HG02943 (cell line): ENCODE results near the gene GAL.

Experiments used
- ATAC-seq: cut with Tn5 transposase; IDR thresholded peaks from one replicate; pipeline ENCODE4 v1.9.1; 2021; ENCODE audit warnings: mild to moderate bottlenecking, low read depth, moderate library complexity; ENCODE audit not compliant: unreplicated experiment

The GAL gene

DNA sequence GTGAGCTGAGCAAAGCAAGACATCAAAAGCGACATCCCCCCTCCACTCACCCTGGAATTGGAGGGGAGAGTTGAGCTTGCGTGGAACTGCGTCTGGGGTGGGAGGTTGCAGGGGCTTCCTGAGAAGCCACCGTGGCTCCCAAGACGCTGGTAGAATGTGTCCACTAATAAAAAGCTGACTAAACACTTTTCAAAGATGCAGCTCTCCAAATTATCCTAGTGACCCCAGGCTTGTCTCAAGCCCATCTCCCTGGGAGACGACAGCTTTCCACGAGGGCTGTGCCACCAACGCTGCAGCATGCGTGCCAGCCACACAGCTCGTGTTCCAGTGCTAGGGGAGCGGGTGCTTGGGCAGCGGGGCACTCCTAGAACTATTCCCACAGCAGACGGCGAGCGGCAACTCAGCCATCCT is 6.3 kb upstream of the GAL start:
- no peak for ATAC-seq

DNA sequence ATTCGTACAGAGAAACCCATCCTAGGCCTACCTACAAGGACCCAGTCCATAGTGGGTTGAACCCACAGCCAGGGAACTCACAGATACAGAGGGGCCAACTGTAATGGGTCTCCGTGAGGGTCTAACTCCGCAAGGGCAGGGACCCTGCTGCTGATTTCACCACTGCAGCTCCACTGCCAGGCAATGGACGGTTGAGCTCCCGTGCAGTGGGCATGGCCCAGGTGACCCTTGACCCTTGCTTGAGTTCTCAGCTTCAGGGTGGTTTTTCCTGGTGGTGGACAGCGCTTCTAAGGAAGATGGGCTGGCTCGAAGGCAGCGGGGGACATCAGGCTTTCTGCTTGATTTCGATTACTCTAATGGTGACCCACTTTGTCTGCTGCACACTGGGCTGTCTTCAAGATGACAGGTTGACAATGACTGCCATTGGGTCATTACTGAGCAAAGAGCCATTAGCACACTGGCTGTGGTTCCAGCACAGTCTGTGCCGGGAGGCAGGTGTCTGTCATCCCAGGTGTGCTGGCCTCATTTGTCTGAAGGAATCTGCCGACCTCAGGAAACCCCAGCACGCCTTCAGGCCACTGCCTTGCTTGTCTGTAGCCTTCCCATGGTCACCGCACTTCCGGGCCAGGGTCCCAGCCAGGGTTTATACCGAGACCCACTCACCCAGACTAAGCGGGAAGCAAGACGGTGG is 3.7 kb upstream of the GAL start:
- ATAC-seq, result no peak

DNA sequence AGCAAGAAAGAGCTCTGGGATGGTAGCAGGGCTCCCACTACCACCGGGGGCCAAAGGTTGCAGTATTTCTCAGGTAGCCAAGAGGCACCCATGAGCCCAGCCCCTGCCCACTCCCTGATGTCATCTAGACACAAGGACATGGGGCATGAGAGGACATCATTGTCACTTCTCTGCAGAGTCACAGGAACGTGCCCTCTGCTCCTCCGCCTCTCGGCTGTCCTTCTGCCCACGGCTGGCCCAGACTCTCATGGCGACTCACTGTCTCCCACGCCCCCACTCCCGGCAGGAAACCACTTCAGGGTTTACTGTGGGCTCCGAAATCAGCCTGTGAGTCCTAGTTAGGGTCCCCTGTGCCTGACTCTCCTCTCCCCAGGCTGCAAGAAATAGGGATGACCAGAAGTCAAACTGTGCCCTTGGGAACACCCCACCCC is 1.8 kb upstream of the GAL start:
- no peak for ATAC-seq

DNA sequence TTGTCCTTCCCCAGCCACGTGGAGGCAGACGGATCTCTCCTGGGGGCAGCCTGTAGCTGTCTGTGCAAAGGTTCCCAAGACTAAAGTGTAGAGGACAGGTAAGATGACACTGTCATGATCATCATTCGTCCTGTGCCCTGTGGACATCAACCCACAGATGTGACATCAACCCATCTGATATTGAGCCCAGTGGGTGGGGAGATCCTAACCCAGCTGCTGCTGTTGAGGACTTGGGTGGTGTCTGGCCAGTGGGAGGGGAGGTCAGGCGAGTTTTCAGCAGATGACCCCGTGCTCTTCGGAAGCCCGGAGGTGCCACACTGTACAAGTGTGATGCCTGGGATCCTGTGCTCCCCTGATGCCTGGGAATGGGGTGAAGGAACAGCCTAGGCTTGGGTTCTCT is 1.2 kb upstream of the GAL start:
- ATAC-seq, result no peak

DNA sequence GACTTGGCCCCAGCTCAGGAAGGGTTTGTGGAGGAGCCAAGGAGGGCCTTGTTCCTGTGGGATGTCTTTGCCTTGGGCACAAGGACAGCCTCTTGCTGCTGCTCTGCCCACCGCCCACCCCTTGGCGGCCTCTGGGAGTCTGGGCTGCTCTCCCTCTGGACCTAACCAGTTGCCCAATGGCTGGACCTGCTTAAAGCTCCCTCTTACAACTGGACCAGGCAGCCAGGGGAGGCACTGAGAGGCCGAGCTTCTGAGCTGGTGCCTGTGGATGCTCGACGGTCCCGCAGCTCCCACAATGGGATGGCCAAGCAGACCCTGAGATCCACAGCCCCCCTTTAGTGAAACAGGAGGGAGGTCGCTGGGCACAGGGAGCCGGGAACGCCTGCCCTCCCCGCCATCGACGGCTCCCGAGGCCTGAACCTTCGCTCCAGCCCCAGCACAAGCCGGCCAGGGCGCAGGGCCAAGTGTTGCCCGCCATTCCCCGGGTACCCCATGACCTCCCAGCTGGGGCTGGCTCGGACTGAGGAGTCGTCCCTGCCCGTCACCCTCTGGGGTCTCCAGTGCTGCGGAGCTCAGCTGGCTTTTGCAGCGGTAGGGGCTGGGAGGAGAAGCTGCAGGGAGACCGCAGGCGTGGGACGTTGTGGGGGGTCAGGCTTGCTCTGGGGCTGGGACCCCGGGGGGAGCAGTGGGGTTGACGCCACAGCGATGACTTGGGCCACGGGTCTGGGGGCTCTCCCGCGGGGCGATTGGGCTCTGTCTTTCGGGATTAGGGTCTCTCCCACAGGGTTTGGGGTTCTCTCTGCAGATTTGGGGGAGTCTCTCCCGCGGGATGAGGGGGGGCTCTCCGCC is 584 bp upstream of the GAL start:
- no peak for ATAC-seq

DNA sequence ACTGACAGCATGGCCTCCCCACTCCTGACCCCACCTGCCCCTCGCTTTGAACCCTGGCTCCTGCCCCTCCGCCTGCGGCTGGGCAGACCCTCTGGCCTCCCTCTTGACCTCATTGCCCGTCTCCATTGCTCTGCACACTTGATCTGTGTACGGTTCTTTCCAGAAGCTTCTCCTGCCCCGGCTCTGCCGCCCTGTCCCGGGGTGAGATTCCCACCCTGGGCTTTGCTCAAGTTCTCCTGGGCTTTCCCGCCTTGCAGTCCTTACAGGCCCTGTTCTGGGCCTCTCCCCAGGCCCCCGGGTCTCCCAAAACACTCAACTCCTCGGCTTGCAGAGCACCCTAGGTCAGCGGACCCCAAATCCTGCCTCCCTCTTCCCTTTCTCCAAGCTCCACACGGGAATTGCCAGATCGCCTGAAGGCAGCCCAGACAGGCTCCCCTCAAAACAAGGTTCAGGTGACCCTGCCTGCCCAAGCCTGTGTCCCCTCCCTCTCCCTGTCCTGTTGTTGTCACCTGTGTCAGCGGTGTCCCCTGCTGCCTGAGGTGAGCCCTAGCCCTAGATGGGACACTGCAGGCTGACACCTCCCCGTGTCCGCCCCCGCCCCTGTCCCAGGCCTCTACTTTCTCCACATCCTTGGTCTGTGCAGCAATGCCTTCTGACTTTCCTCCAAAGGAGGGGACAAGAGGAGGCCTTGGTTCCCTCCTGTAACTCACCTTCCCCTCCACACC is 1.5 kb downstream of the GAL start:
- ATAC-seq, result no peak

DNA sequence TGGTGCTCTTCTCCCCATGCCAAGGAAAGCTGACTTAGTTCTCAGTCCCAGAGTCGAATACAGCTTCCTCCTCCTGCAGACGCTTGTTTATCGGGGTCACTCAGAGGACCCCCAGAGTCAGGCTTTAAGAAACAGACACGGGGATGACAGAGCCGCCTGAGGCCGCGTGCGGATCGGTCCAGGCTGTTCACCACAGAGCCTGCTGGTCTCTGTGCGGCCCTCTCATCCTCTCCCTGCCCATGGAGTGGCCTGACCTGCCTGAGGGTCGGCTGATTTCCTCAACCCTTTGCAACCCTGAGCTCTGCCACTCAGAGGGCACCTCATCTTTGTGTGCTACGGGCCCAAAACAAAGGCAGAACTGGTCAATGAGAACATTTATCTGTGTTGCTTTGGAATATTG is 2.1 kb downstream of the GAL start:
- no peak for ATAC-seq

DNA sequence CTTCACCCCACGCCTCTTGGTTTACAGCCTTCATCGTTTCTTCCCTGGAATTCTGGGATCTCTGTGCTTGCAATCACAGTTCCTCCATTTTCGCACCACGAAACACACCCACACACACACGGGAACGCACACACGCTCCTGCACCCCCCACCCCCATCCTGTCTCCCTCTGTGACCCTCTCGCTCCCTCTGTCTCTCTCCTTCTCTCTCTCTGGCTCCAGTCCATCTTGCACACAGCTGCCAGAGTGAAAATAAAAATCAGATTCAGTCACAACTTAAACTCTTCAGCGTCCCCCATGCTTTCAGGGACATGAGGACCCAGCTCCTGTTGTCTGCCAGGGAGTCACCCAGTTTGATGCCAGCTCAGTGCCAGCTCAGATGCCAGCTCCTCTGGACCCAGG is 3.0 kb downstream of the GAL start:
- ATAC-seq, result no peak

DNA sequence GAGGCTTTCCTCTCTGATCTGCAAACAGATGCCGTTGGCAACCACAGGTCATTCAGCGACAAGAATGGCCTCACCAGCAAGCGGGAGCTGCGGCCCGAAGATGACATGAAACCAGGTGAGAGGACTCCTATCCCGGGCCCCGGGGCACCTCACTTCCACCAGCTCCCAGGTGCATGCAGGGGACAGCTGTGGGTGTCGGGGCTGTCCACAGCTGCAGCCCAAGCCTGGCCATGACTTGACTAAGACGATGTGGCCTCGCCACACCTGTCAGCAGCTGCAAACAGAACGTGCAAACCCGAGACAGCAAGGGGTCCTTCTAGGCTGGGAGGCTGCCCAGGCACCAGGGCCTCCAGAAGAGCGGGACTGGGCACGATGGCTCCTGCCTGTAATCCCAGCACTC is 3.6 kb downstream of the GAL start:
- no peak for ATAC-seq

DNA sequence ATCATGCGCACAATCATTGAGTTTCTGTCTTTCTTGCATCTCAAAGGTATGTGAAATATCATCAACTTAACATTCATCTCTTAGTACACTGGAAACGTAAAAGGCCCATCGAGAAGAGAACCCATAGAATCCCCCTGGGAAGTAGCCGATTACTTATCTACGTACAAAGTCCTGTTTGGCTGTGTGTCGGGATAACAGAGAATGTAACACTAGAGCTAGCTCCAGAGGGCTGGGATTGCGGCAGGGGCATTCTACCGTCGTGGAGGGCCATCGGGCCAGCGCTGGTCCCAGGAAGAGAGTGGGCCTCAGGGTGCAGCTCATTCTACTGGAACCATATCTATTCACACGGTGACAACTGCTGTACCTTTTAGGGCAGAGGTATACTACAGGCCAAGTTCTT is 4.5 kb downstream of the GAL start:
- no peak for ATAC-seq

DNA sequence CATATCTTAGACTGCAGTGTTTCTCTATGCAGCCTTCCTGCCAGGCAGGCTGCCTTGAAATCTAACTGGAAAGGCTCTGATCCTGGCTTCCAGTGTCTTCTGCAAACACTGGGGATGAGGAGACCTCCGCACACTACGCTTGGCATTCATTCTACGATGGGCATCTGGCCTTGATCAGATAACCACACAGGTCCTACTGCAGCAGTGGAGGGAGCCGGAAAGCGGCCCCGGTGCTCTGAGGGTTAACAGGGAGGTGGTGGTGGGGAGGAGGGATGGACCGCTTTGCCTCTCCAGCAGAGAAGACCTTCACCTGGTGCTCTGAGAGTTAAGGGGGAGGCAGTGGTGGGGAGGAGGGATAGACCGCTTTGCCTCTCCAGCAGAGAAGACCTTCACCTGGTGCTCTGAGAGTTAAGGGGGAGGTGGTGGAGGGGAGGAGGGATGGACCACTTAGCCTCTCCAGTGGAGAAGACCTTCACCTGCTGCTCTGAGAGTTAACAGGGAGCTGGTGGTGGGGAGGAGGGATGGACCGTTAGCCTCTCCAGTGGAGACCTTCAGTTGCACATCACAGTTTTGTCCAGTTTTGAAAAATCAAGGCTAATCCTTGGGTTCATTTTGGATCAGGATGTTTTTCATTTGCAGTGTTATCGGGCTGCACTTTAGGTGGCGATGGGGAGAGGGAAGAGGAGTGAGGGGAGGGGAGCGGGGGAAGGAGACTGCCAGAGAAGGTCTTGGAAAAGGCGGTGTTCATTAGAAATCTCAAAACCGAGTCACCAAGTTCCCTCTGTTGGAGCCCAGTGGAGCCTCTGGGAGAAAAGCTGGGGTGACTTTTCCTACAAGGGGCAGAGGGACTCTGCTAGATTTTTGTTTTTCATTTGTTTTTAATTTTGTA is 5.6 kb downstream of the GAL start:
- no peak for ATAC-seq

DNA sequence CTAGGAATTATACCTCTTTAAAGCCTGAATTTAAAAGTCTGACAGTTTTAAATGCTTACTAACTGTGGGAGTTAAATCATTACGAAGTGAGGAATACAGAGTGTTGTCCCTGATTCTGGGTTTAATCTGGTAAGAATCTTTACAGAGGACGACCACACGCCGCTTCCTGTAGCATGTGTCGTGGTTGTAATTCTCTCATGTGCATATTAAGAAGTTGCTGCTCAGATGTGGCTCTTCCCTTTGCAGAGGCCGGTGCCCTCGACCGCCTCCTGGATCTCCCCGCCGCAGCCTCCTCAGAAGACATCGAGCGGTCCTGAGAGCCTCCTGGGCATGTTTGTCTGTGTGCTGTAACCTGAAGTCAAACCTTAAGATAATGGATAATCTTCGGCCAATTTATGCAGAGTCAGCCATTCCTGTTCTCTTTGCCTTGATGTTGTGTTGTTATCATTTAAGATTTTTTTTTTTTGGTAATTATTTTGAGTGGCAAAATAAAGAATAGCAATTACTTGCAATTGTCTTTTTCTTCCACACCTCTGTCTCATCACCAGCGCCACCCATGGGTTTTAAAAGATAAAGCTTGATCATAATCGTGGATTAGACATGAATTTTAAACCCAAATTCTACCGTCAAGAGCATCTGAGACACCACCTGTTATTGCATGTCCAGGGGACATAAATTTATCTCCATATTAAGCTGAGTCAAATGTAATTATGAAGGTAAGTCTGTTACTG is 6.5 kb downstream of the GAL start:
- no peak for ATAC-seq

DNA sequence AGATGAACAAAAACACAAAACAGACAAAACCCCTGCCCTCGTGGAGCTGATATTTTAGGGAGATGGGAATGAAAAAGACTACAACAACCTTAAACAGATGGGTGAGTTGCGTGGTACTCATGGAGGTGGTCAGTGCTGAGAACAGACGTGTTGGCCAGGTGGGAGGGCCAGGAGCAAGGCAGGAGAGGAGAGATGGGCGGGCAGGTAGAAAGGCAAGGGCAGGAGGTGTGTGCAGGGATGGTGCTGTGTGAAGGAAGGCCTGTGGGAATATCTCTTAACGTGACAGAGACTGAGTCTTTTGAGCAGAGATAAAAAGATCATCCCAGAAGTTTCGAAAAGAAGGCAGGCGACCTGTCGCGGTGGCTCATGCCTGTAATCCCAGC is 7.0 kb downstream of the GAL start:
- no peak for ATAC-seq

DNA sequence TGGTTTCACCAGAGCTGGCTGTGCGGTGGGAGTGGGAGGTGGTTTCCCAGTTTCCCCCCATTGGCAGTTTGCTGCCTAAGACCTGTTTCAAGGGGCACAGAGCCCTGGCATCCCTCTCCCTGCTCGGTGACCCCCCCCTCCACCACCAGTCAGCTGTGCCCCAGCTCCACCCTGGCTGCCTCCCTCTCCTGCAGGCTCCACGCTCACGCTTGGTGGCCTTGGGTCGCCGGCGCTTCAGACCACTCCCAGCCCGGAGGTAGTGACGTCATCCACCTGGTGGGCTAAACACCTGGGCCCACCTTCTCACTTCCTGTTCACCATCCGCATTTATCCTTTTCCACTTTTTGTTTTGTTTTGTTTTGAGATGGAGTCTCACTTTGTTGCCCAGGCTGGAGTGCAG is 7.8 kb downstream of the GAL start:
- no peak for ATAC-seq

DNA sequence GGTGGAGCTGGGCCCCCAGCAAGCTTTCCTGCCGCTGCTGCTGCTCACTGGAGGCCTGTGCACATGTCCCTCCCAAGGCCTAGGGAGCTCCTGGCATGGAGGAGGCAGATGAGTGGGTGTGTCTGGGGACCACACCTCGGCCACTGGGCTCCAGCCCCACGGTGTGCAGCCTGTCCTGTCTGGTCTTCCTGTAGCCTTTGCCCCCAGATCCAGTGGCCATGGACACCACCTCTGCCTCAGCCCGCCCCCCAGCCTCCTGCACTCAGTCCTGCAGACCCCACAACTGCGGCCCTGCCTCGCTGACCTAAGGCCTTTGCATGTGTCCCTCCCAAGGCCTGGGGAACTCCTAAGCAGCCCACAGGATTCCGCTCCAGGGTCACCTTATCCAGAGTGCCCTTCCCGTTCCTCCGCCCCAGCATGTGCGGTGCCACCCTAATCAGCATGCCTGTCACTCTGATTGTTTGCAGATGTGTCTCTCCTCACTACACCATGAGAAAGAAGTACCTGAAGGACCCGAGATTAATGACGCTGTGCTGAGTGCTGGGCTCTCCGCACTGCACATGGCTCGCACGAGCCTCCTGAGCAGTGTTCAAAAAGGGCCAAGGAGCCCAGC is 8.6 kb downstream of the GAL start:
- ATAC-seq, result no peak

DNA sequence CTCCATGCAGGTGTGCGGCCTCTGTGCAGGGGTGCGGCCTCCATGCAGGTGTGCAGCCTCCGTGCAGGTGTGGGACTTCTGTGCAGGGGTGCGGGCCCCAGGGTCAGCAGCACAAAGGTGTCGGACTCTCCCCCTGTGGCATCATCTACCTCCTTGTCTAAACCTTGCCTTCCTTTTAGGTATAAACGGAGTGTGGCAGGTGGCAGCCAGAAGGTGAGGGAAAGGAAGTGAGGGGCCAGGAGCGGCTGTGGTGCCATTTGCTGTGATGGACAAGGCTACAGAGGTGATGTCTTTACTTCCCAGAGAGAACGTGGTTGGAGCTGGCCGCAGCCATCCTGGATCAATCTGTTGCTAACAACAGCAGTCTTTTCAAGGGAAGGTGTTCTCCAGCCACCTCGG is 9.1 kb downstream of the GAL start:
- ATAC-seq, result no peak

DNA sequence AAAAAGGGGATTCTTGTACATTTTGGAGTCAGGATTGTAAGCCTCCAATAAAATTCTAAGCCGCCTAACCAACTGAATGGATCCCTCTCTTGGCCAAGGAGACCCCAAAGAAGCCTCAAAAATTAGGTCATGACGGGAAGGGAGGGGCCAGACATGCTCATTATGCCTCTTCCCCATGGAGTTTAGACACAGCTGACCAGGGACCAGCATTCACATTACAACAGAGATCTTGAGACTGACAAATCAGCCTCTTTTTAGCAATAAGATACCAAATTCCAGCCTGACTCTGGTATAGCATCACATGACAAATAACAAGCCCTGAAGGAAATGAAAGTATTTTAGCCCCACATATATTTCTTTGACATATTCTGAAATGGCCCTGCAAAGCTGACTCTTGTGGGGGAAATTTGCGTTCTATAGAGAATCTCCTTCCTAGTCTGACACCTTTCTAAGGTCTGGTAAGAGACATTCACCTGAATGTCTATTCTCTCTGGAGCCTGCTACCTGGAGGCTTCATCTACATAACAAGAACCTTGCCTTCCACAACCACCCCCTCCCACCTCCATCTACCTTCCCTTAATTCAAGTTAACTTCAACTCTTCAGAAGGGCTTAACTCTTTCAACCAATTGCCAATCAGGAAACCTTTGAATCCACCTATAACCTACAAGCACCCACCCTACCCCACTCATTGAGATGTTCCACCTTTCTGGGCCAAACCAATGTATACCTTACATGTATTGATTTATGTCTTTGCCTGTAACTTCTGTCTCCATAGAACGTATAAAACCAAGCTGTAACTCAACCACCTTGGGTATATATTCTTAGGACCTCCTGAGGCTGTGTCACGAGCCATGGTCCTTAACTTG is 10.3 kb downstream of the GAL start:
- ATAC-seq, result no peak

DNA sequence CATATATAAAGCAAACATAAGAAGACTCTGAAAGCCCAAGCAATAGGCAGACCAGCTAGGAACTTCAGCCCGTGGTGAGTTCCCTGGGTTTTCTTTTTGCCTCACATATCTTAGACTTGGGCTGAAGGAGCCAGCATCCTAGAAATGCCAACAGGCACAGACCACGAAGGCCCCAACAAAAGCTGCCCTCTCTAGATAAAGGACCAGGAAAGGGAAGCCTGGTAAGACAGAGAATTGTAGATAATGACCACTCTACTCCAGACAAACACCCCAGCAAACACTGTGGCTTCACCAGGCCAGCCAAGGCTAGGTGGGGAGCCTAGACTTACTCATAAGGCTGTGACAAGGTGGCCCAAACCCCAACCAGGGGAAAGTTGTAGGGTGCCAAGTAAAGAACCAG is 11.2 kb downstream of the GAL start:
- no peak for ATAC-seq

DNA sequence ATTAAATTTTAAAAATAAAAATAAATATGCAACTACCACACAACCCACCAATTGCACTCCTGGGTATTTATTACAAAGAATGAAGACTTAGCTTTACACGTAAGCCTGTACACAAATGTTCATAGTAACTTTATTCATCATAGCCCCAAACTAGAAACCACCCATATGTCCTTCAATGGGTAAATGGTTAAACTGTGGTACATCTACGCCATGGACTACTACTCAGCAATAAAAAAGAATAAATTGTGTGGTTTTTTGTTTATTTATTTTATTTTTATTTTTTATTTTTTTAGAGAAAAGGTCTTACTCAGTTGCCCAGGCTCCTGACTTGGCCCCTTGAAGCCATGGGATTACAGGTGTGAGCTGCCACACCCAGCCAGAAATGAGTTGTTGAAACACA is 14.6 kb downstream of the GAL start:
- no peak for ATAC-seq
